Central memory CD4-positive, alpha-beta T cell (primary cell): ENCODE results near the gene POP7.

ENCODE experiments used
- DNase-seq: peaks from one replicate; pipeline ENCODE4 v3.0.0; 2022

Gene POP7

GRCh38 chr7:100679129-100679926, 26.6 kb upstream of the POP7 start:
- DNase-seq, result no peak

GRCh38 chr7:100679927-100680575, 25.9 kb upstream of the POP7 start:
- no peak for DNase-seq

GRCh38 chr7:100680576-100681271, 25.2 kb upstream of the POP7 start:
- no peak for DNase-seq

- no peak for DNase-seq
Observed at GRCh38 chr7:100681491-100682227, 24.3 kb upstream of the POP7 start.

- DNase-seq, result no peak
Observed at GRCh38 chr7:100682228-100682741, 23.6 kb upstream of the POP7 start.

GRCh38 chr7:100682991-100683658, 22.8 kb upstream of the POP7 start:
- DNase-seq, result no peak

- DNase-seq, result no peak
Observed at GRCh38 chr7:100683659-100684533, 22.0 kb upstream of the POP7 start.

GRCh38 chr7:100684534-100685042, 21.3 kb upstream of the POP7 start:
- no peak for DNase-seq

- DNase-seq, result no peak
Observed at GRCh38 chr7:100685049-100685605, 20.8 kb upstream of the POP7 start.

GRCh38 chr7:100685631-100686145, 20.2 kb upstream of the POP7 start:
- no peak for DNase-seq

- no peak for DNase-seq
Observed at GRCh38 chr7:100686201-100686821, 19.6 kb upstream of the POP7 start.

GRCh38 chr7:100686822-100687211, 19.1 kb upstream of the POP7 start:
- no peak for DNase-seq

GRCh38 chr7:100687261-100687660, 18.7 kb upstream of the POP7 start:
- no peak for DNase-seq

GRCh38 chr7:100687751-100688300, 18.1 kb upstream of the POP7 start:
- no peak for DNase-seq

GRCh38 chr7:100688326-100688860, 17.5 kb upstream of the POP7 start:
- DNase-seq, result no peak

- no peak for DNase-seq
Observed at GRCh38 chr7:100689230-100690135, 16.4 kb upstream of the POP7 start.

- peak; percentile 73 for DNase-seq
Observed at GRCh38 chr7:100691676-100692577, 14.0 kb upstream of the POP7 start.
